SIG-M5 treated with dmso at 0.1 percent for 504 hours (cell line): Measurements from ENCODE around the gene C2CD3.

Source experiments
- DNase-seq: peaks from one replicate; lab custom pipeline; 2025; ENCODE audit not compliant: unreplicated experiment; lab: John Stamatoyannopoulos, UW

C2CD3 gene

DNA sequence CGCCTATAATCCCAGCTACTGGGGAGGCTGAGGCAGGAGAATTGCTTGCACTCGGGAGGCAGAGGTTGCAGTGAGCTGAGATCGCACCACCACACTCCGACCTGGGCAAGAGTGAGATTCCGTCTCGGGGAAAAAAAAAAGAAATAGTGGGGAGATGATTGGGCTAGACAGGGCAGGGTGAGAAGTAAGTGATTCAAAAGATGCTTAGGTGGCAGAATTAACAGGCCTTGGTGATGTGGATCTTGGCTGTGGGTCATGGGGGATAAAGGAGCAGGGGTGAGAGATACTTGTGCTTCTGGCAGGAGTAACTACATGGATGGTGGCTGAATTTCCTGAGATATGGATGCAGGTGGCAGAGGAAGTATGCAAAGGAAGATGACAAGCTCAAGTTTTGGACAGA, 148.8 kb downstream of the C2CD3 start:
- DNase-seq: no peak

GRCh38 chr11:74020539-74020938, 150.3 kb downstream of the C2CD3 start:
- DNase-seq: no peak

DNA sequence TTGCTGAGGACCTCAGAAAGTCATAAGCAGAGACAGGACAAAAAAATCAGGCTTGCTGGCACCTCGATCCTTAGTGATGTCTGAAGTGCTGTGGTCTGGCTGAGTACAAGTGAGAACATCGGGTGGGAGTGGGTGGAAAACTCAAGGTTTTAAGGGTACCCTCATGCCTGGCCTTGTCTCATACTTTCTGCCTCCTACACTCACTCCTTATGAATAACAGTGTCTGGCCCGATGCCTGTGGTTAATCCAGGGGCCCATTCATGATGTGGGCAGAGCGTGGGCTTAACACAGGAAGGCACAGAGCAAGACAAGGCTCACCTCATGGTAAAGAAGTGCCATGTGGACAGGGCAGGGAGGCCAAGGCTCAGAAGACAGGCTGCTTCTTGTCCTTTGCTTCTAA, 150.9 kb downstream of the C2CD3 start:
- DNase-seq: no peak

DNA sequence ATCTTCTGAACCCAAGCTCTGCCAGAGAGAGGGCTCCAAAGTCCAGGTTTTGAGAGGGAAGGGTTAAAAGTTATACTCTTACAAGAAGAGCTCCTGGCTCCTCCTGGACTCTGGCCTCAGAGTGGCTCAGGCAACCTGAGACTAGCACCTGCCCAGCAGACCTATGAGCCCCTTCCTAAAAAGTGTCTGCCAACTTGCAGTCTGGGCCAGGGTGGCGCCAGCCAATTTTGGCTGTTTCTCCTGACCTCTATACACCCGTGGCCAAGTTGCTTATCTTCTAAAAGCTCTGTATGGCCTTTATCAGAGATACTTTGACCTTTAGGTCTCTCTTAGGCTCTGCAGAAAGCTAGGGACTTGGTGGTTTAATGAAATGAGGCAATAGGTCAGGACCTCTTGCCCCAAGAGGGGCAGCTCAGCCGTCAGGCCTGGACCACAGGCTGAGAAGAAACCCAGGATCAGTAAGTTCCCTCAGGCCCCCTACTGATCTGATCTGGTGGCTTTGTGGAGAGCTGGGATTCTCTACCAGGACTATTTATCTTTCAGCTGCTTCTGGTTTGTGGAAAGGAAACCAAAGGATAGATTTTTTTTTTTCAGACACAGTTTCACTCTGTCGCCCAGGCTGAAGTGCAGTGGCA, 151.6 kb downstream of the C2CD3 start:
- DNase-seq: no peak

DNA sequence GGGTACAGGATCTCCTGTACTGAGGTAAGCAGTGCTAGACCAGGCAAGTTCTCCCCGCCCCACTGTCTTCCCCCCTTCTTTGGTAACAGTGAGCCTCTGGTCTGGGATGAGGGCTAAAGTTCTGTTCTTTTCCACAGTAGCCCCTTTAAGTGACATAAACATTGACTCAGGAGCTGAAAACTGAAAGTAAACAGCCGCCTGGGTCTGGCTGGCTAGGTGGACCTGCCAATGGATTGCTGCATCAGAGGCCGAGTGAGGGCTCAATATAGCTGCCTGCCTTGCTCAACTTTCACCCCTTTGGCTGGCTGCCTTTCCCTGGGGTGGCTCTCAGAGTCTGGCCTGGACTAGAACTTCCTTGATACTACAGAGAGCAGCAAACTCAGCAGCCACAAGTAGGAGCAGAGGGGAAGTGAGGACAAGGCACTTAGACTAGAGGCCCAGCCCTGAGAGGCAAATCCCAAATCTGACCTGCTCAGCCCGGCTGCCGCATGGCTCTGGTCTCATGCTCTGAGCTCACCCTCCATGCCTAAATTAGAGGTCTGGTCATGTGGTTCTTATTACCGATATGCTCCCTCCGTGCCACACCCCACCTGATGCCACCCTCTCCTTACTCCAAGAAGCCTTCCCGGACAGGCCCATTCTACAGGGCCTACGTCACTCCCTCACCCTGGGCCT, 152.3 kb downstream of the C2CD3 start:
- peak; percentile 81 for DNase-seq

- no peak for DNase-seq
These were observed 153.2 kb downstream of the C2CD3 start for GRCh38 chr11:74017631-74018030.

DNA sequence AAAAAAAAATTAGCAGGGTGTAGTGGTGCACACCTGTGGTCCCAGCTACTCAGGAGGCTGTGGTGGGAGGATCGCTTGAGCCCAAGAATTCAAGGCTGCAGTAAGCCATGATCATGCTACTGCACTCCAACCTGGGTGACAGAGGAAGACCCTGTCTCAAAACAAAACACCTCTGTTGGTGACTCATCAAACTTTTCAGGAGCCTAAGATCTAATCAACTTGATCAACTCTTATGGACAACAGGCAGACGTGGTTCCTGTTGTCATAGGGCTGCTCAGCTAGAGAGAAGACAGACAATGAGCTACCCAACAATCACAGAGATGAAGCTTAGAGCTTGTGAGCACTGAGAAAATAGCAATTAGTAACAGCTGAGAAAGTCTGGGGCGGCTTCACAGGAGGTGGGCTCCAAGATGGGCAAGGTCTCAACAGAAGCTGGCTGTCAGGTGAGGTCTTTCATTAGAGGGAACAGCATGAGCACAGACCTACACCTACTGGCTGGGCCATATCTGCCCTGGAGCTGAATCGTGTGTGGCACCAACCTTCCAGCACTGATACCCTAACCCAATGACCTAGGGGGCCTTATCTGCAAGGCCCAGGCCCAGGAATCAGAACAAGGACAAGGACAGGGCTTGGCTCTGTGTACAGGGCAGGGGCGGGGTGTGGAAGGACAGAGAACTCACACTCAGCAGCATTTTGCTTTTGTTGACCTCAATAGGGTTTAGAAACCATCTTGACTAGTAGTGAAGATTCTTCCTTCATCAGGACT, 154.7 kb downstream of the C2CD3 start:
- no peak for DNase-seq

- DNase-seq: no peak
These were observed 155.9 kb downstream of the C2CD3 start for GRCh38 chr11:74014880-74015279.

GRCh38 chr11:74013141-74013540, 157.7 kb downstream of the C2CD3 start:
- no peak for DNase-seq

DNA sequence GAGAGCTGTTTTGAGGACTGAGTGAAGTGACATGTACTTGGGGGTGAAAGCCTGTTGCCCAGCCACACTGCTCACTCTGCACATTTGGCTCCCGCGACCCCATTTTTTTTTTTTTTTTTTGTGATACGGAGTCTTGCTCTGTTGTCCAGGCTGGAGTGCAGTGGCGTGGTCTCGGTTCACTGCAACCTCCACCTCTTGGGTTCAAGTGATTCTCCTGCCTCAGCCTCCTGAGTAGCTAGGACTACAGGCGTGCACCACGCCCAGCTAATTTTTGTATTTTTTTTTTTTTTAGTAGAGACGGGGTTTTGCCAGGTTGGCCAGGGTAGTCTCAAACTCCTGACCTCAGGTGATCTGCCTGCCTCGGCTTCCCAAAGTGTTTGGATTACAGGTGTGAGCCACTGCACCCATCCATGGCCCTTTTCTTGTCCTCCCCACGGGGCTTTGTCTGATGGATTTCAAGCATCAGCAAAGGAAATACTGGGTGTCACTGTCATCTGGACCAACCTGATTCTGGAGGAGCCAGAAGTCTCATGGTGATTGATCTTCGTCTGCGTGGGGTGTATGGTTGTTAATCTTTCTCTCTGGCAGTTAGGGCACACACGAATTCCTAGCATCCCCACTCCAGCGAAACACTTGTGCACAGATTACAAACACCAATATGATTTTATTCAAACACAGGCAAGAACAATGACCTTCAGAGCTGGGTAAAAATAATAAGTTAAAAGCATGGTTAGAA, 158.6 kb downstream of the C2CD3 start:
- no peak for DNase-seq

DNA sequence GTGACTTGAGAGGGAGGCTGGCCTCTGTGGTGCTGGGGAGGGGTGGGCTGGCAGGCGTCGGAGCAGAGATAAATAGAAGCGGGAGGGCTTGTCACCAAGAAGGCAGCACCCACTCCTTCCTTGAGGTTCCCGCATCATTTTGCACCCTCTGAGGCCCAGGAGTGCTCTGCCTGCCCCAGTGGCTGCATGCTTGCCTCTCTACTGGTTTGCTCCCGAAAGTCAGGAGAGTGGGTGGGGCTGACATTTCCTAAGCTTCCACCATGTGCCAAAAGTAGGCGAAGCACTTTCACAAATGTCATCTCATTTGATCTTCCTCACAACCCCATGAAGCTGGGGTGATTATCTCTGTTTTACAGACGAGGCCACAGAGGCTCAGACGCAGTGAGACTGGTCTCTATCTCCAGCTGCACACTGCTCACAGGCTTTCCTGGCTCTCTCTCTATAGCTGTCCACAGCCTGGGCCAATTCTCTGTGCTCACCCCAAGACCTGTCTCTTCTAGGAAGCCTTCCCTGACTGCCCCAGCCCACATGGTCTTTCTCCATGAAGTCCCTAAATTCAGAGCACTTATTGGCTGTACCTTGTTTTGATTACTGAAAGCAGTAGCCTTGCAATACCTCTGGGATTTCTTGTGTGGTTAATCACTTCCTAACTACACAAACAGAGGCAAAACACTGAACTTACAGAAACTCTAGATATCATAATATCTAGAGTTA, 159.3 kb downstream of the C2CD3 start:
- DNase-seq: no peak

DNA sequence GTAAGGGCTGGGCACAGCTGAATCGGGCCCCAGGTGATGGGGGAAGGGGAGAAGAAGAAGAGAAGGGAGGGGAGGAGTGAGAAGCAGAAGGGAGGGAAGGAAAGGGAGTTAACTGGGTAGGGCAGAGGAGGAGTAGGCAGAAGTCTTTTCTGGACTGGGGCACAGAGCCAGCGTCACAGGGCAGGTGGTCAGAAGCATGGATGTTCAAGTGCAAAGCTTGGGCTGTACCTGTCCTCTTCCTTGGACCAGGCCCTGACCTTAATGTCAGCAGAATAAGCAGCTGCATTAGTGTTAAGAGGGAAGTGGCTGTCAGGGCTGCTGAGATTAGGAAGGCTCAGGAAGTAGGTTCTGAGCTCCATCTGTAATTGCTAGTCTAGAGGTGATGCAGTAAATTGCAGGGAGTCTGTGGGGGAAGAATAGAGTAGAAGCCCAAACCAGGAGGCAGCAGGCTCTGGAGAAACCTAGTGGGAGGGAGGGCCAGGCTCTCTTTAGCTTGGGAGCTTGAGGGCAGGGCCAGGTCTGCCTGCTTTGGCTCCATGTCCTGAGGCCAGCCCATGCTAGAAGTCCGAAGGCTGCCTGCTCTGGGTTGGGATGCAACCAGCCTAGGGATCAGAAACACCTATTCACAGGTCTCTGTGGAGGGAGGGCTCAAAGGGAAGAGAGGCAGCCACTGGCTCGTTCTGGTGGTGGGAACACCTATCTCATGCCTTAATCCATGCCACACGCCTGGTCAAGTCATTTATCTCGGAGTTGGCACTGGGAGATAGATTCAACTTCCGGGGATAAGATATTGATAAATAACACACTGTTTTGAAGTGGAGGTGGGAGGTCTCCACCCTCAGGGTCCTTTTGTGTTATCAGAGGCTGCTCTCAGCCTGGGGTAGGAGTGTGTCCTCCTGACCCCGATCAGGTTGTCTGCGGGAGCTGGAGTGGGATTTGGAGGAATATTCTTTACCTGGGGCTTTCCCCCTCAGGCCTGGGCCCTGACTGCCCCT, 160.2 kb downstream of the C2CD3 start:
- DNase-seq: no peak

GRCh38 chr11:74009675-74010305, 161.0 kb downstream of the C2CD3 start:
- no peak for DNase-seq

- DNase-seq: no peak
These were observed 161.6 kb downstream of the C2CD3 start for GRCh38 chr11:74009230-74009547.

GRCh38 chr11:74008373-74009229, 162.2 kb downstream of the C2CD3 start, which contains the start of gene UCP3:
UCP3 (minus strand) TSS chr11:74009085; CDS start chr11:74007042, 2,043 bp downstream.
- DNase-seq: no peak

GRCh38 chr11:74007691-74008372, 163.0 kb downstream of the C2CD3 start:
- no peak for DNase-seq

DNA sequence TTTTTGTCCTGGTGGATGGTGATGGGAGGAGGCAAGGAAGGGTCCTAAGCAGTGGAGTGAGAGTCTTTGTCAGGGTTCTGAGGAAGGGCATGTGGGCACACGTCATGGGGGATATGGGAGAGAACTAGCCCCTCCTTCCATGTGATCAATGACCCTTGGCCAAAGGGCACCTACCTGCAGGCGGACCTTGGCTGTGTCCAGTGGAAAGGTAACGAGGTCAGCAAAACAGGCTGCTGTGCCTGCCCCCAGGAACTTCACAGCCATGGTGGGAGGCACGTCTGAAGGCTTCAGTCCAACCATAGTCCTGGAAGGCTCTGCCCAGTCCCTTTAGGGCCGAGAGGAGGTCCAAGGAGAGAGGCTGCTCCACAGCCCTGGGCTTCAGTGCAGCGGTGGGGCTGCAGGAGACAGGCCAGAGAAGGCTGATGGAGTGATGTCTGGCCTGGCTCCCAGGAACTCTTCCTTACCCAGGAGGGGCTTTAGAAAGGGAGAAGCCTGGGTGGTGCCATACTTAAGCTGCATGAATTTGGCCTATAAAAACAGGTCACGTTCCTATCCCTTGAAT, 164.0 kb downstream of the C2CD3 start:
- no peak for DNase-seq
